ENCODE measurements around the gene PIM1.

Gene PIM1

GRCh38 chr6:37138856-37139229 lies 31.1 kb upstream of the PIM1 start:
- DNase-seq, result no peak

- no peak for DNase-seq
Measured at GRCh38 chr6:37139230-37139962, 30.6 kb upstream of the PIM1 start.

DNA sequence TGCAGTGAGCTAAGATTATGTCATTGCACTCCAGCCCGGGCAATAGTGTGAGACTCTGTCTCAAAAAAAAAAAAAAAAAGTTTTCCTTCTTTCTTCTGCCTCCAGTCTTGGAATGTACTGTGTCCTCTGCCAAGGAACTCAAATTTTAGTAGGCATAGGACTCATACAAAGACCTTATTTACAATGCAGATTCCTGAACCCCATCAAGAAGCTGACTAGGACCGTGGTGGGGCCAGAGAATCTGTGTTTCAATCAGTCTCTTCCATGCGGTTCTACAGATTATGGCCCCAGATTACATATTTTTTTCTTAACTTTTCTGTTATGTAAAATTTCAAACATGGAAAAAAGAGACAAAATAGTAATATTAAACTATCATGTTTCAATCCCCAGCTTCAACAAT lies 29.8 kb upstream of the PIM1 start:
- no peak for DNase-seq

DNA sequence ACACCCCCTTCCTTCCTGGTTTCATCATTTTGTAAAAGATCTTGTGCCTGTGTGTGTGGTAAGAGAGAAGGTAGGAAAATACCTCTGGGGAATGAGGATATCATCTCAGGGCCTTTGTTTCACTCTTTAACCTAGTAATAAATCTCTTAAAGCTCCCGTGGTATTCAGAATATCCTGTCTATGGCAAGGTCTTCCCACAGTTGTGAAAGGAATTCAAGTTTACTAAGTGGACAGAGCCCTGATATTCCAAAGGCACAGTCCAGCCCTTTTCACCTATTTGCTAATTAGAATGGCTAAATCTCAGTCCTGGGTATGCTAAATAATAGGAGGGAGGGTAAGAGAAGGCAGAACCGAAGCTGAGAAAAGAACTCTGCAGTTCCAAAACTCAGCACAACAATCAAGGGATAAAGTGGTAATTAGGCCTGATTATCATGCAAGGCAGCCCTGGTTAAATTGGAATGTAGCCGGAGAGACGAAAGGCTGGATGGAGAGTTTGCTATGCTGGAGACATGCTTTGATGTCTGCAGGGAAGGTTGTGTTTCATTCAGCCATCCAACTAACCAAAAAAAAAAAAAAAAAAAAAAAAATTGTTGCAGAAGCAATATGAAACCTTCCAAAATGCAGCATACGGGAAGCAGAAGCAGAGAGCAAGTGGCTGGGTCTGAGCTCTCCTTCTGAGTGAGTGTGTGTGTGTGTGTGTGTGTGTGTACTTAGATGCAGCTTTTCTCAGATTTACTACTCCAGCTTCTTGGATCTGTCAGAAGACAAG lies 28.5 kb upstream of the PIM1 start:
- no peak for DNase-seq

- no peak for DNase-seq
Measured at GRCh38 chr6:37142050-37142614, 27.8 kb upstream of the PIM1 start.

DNA sequence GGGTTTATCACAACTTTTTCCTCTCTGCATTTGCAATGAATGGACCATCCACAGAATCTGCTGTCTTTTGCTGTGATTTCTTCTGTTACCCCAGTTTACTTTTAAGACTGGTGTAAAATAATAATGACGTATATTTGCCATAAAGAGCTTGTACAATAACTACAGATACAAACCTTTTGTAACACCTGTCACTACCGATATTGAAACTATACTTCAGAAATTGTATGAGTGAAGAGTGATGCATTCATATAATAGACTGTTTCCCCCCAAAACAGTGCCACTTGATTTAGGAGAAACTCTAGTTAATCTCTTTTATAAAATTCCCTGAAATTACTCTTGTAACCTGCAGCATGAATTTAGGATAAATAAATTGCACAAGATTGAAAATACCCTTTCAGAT lies 26.4 kb upstream of the PIM1 start:
- DNase-seq, result no peak

DNA sequence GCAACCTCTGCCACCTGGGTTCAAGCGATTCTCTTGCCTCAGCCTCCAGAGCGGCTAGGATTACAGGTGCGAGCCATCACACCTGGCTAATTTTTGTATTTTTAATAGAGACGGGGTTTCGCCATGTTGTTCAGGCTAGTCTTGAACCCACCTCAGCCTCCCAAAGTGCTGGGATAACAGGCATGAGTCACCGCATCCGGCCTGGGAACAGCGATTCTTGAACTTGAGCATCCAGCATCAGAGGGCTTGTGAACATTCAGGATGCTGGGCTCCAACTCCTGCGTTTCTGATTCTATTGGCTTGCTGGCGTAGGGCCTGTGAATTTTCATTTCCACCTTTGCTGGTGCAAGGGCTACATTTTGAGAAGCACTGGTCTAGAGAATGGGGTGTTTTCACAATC lies 24.5 kb upstream of the PIM1 start:
- no peak for DNase-seq

GRCh38 chr6:37146735-37147157 lies 23.2 kb upstream of the PIM1 start:
- DNase-seq, result no peak

DNA sequence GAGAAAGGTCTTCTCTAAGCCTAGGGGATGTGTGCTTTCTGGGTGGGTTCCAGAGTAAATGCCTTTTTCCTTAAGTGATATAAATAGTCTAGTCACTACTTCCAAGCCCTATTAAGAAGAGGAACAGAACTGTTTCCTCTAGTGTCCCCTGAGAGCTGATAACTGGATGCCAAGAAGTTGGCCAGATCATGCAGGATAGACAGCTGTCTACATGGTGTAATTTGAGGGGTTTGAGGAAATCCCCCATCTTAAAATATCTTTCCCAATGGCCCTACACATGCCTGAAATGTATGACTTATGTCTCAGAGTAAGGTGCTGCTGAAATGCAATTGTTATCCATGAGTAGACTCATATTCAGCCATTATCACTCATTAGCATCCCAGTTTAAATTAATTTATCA lies 20.2 kb upstream of the PIM1 start:
- DNase-seq, result no peak

DNA sequence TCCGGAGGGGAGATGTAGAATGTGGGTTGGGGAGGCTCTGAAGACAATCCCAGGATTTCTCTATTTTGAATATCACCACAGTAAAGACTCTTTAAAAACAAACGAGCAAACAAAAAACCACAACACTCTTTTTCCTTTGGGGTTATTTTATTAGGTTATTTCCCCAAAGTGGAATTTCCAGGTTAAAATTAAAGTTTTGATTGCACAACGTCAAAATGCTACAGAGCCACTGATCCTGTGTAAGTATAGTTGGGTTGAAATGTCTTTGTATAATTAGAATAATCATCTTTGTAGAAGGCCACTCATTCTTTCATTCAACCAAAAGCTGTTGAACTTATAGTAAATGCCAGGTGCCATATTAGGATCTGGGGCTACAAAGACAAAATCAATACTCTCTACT lies 19.6 kb upstream of the PIM1 start:
- DNase-seq, result no peak

DNA sequence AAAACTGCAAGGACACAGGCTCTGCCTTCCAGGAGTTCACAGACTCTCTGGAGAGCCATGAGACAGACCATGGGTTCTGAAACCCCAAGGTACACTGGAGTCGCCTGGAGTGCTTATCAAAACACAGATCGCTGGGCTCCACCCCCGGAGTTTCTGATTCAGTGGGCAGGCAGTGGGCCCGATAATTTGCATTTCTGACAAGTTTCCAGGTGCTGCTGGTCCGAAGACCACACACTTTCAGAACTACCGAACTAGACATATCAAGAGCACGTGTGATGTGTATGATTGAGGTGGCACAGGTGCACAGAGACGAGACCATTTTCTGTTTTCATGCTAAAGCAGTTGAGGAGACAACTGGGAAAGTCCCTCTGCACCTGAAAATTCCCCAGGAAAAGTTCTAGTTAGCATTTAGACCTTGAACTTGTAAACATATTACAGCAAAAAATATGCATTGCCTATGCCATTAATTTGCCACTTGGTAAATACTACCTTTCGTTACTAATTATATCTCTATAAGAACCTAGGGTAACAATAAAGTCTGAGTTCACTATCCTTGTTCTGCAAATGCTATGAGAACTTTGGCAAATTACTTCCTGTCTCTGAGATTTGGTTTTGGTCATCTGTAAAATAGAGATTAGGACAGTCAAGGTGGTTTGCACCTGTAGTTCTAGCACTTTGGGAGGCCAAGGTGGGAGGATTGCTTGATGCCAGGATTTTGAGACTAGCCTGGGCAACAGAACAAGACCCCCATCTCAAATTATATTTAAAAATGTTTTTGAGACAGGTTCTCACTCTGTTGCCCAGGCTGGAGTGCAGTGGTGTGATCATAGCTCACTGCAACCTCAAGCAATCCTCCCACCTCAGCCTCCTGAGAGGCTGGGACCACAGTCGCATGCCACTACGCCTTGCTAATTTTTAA lies 14.3 kb upstream of the PIM1 start:
- DNase-seq, result peak; percentile 28

DNA sequence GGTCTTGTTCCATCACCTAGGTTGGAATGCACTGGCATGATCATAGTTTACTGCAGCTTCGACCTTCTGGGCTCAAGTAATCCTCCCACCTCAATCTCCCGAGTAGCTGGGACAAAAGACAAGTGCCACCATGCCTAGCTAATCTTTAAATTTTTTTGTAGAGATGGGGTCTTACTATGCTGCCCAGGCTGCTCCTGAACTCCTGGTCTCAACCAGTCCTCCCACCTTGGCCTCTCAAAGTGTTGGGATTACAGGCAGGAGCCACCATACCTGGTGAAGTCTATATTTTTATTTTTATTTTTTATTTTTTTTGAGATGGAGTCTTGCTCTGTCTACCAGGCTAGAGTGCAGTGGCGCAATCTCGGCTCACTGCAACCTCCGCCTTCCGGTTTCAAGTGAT lies 11.4 kb upstream of the PIM1 start:
- DNase-seq, result no peak

DNA sequence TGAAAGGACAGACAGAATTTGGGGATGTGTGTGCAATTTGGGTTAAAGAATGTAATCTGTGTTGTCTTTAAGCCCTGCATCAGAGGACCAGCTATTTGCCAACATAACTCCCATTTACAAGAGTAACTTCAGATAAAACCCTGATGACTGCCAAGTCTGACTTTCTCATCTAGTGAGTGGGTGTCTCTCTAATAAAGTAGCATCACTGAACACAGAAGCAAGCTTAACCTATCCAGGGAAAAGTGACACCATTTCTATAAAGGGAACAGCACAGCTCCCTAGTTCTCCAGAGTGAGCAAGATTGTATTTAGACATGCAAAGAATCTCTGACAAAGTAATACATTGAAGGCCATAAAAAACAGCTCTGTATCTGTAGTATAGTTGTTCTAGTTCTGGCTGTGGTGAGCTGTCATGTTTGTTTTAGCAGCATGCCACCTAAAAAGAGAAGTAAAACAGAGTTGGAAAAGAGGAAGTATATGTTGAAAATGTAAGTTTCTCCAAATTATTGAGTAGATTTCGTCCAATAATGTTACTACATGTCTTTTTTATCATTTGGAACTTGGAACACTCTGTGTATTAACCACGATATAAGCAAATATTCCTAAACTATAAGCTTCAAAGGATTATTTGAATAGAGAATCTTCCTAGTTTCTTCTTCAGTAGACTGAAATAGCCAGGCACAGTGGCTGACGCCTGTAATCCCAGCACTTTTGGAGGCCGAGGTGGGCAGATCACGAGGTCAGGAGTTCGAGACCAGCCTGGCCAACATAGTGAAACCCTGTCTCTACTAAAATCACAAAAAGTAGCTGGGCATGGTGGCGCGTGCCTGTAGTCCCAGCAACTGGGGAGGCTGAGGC lies 8.8 kb upstream of the PIM1 start:
- no peak for DNase-seq

- no peak for DNase-seq
Measured at GRCh38 chr6:37162740-37163139, 7.2 kb upstream of the PIM1 start.

DNA sequence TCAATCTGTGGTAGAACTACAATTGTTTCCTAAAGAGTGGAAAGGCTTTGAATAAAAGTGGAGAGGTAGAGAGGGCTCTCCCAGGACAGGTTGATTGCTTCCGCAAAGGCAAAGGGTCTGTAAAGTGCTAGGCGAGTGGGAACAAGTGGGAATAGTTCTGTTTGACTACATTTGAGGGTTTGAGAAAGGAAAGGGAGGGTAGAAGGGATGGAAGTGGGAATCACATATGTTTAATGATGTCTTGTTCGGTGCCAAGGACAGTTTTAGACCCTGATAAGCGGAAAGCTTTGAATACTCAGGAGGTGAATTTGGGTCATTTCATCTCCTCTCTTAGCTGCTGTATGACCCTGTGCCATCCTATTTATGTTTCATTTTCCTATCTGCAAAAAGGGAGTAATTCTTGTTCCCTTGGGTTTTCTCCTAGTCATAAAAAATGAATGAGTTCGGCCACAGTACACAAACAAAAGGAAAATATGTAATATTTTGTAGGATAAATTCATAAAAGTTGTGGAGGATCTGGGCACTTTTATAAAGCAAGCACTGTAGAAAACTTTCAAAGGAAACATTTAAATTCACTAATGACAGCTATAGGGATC lies 1.7 kb upstream of the PIM1 start:
- no peak for DNase-seq

- DNase-seq, result peak; percentile 79
Measured at GRCh38 chr6:37168811-37169495, 999 bp upstream of the PIM1 start.

- peak; percentile 90 for DNase-seq
Measured at GRCh38 chr6:37170273-37171200, 585 bp downstream of the PIM1 start.

DNA sequence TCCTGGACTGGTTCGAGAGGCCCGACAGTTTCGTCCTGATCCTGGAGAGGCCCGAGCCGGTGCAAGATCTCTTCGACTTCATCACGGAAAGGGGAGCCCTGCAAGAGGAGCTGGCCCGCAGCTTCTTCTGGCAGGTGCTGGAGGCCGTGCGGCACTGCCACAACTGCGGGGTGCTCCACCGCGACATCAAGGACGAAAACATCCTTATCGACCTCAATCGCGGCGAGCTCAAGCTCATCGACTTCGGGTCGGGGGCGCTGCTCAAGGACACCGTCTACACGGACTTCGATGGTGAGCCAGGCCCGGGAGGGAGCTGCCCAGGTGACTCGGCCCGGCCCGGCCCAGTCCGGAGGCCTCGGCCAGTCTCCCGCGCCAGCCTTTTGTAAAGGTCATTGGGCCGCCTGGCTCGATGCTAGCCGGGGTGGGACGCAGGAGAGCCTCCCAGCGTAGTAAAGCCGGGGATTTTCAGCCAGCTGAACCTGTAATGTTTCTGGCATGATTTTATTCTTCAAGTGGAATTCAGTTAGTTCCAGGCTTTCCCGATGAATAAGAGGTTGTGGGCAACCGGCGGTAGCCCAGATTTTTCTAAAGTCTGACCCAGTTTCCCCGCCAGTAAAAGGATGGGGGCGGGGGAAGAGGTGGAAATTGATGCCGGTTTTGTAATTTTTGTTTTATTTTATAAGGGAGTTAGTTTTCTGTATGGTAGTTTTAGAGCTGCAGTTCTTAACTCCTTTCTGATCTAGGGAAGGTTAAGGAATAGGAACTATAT lies 1.4 kb downstream of the PIM1 start:
- peak; percentile 75 for DNase-seq

Data from NCI-H146 (cell line).